ENCODE data around the gene ASCC2.

DNA sequence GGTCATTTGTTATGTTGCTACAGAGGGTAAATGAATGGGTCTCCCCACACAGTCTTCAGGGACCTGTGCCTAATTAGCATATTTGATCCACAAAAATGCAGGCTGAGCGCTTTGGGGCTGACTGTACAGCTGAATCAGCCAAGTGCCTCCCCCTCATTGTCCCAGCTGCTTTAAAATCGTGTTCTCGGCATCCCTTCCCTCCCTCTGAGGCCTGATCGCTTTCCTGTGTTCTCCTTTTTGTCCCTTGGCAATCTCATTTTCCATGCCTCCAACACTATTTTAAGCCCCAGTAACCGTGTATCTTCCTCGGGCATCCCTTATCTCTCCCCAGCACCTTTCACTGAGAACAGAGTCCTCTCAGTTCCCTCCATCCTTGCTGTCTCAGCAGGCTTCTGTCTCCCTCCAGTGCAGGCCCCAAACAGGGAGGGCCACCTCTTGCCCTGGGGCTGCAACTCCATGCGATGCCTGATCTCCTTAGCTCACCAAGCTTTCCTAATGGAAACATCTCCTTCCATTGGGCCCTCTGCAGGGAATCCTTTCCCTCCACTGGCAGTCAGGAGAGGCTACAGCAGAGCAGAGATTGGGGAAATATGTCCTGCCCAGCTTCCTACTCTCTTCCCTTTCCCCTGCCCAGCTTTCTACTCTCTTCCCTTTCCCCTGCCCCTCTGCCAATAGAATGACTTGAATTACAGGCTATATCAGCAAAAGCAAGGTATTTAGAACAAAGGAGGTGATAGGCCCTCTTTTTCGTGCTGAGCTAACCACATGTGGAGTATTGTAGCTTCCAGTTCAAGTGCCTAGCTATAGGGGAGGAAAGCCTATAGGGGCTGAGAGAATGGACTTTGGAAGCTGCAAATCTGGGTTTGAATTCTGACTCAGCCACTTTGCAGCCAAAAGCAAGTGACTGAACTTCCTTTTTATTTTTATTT lies 57.1 kb downstream of the ASCC2 start:
- TF ChIP-seq, protein P1, sequence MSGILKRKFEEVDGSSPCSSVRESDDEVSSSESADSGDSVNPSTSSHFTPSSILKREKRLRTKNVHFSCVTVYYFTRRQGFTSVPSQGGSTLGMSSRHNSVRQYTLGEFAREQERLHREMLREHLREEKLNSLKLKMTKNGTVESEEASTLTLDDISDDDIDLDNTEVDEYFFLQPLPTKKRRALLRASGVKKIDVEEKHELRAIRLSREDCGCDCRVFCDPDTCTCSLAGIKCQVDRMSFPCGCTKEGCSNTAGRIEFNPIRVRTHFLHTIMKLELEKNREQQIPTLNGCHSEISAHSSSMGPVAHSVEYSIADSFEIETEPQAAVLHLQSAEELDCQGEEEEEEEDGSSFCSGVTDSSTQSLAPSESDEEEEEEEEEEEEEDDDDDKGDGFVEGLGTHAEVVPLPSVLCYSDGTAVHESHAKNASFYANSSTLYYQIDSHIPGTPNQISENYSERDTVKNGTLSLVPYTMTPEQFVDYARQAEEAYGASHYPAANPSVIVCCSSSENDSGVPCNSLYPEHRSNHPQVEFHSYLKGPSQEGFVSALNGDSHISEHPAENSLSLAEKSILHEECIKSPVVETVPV (CRISPR knock-in tag; IDR thresholded peaks at IDR 0.05) = no peak
- TF ChIP-seq ZFP3 (CRISPR knock-in tag; IDR thresholded peaks at IDR 0.05) = no peak

Data from SK-N-SH treated with all-trans-retinoic acid at 6 μM for 48 hours (cell line).